ENCODE data around the gene AOX1. TPM values are rescaled to one million over a fixed set of nuclear protein-coding genes. Genes with fewer than 3 reads are reported as not detected.
A peak's percentile ranks its signal among the peaks of the same experiment; 100 is the strongest.

The AOX1 gene
- total RNA-seq, 3 donors from 2014 or later: 1.9 to 33.9 (median 17.8) TPM

DNA sequence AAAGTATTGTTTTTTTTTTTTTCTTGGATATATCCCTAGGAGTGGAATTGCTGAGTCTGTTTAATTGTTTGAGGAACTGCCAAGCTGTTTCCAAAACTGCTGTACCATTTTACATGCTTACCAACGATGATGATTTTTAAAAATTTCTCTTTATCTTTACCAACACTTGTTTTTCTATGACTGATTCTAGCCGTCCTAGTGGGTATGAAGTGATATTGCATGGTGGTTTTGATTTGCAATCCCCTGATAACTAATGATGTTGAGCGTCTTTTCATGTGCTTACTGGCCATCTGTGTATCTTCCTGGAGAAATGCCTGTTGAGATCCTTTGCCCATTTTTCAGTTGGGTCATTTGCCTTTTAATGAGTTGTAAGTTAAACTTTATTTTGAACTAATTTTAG, 8.8 kb upstream of the AOX1 start:
- Histone ChIP-seq H3K4me3 (no peak overlapping the region), H3K4me1 (ENCODE audit: low read depth) (no peaks in the 10 kb centered on the region), H3K36me3 (ENCODE audit: low read depth) (no peaks in the 10 kb centered on the region), H3K9me3 (no peaks in the 10 kb centered on the region)
- intact Hi-C loops (cut with DNase I, micrococcal nuclease): no loop called here
- no peak for DNase-seq
- no peak for ATAC-seq
- TF ChIP-seq, protein P1, sequence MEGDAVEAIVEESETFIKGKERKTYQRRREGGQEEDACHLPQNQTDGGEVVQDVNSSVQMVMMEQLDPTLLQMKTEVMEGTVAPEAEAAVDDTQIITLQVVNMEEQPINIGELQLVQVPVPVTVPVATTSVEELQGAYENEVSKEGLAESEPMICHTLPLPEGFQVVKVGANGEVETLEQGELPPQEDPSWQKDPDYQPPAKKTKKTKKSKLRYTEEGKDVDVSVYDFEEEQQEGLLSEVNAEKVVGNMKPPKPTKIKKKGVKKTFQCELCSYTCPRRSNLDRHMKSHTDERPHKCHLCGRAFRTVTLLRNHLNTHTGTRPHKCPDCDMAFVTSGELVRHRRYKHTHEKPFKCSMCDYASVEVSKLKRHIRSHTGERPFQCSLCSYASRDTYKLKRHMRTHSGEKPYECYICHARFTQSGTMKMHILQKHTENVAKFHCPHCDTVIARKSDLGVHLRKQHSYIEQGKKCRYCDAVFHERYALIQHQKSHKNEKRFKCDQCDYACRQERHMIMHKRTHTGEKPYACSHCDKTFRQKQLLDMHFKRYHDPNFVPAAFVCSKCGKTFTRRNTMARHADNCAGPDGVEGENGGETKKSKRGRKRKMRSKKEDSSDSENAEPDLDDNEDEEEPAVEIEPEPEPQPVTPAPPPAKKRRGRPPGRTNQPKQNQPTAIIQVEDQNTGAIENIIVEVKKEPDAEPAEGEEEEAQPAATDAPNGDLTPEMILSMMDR (IDR thresholded peaks at IDR 0.05): no peak

DNA sequence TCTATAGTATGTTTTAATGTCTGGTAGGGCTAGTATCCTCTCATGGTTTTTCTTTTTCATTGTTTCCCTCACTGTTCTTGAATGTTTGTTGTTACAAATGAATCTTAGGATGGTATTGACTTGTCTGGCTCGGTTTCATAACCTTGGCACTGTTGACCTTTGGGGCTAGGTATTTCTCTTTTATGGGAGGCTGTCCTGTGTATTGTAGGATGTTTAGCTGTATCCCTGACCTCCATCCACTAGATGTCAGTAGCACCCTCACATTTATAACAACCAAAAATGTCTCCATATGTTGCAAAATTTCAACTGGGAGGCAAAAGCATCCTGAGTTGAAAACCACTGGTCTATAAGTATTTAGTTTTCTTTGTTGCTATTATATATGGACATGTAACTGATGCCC, 7.0 kb upstream of the AOX1 start:
- TF ChIP-seq, protein P1 (IDR thresholded peaks at IDR 0.05): peak; percentile 15
- ATAC-seq (peak; percentile 84), DNase-seq (peak in 1 of 3 donors; percentile 55)
- Histone ChIP-seq H3K4me3 (no peak overlapping the region), H3K4me1 (ENCODE audit: low read depth) (no peaks in the 10 kb centered on the region), H3K36me3 (ENCODE audit: low read depth) (no peaks in the 10 kb centered on the region), H3K9me3 (no peaks in the 10 kb centered on the region)
- intact Hi-C loops (cut with DNase I, micrococcal nuclease): loop anchor here in 1 of 2 donors (2.0 kb wide), 1 partner anchor 124 kb away; no protein-coding TSS in a partner anchor

DNA sequence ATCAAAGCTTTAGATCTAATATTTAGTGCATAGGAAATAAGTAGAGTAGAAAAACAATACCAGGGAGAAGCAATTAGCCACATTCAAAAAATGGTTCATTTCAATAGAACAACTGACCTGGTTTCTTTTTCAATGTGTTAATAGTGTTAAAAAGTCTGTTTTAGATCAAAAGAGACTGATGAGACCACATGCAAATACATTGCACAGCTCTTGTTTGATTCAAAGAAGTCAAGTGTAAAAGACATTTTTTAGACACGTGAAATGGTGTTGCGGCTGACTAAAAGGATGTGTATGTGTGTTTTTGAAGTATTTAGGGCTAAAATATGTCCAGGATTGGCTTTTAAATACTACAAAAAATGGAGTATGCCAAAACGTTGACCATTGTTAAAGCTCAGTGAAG, 1.2 kb upstream of the AOX1 start:
- Histone ChIP-seq H3K4me3 (no peak overlapping the region), H3K4me1 (ENCODE audit: low read depth) (peaks cover 6% of the 10 kb centered on the region), H3K36me3 (ENCODE audit: low read depth) (no peaks in the 10 kb centered on the region), H3K9me3 (no peaks in the 10 kb centered on the region)
- TF ChIP-seq, protein P1 (IDR thresholded peaks at IDR 0.05): no peak
- DNase-seq (no peak), ATAC-seq (no peak)
- intact Hi-C loops (cut with DNase I, micrococcal nuclease): no loop called here

DNA sequence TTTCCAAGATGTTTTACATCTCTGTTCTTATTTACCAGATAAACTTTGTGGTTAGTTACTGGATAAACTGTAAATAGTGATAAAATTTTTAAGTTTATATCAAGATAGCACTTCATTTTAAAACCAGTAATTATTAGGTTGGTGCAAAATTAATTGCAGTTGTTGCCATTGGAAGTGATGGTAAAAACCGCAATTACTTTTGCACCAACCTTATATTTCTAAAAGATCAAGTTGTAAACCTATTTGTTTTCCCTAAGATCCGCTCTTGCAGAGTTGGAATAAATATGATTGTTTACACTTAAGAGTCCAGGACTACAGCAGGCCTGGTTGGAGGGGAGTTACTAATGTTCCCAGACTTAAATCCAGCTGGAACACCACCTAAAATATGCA, 479 bp upstream of the AOX1 start:
- peaks cover 6% of the 10 kb centered on the region for H3K4me1 ChIP-seq (ENCODE audit: low read depth)
- intact Hi-C loops (cut with DNase I, micrococcal nuclease): no loop called here
- ATAC-seq: no peak
- no peak overlapping the region for H3K4me3 ChIP-seq
- no peaks in the 10 kb centered on the region for H3K9me3 ChIP-seq
- no peak for DNase-seq
- TF ChIP-seq, protein P1 (IDR thresholded peaks at IDR 0.05): no peak
- no peaks in the 10 kb centered on the region for H3K36me3 ChIP-seq (ENCODE audit: low read depth)

DNA sequence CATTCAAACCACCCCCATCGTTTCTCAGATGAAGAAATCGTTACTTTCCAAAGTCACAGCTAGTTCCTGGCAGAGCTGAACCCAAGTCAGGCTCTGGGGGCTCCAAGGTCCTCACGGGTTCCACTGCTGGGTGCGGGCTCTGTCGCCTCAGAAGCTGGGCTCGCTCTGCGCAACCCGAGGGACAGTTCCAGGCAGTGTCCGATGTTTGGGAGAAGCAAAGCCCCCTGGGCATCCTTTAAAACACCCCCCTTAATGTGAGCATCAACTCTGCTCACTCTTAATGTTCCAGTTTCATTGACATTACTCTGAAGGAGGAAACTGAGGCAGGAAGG, 796 bp downstream of the AOX1 start:
- ATAC-seq: peak; percentile 12
- intact Hi-C loops (cut with DNase I, micrococcal nuclease): no loop called here

More for the DNA sequence above, 796 bp downstream of the AOX1 start:
- DNase-seq: no peak
- Histone ChIP-seq H3K9me3 (no peaks in the 10 kb centered on the region), H3K4me3 (no peak overlapping the region), H3K4me1 (ENCODE audit: low read depth) (peaks cover 6% of the 10 kb centered on the region), H3K36me3 (ENCODE audit: low read depth) (no peaks in the 10 kb centered on the region)
- TF ChIP-seq, protein P1 (IDR thresholded peaks at IDR 0.05): no peak

Data from mucosa of descending colon (tissue), 3 donors.